GM19240 (cell line): ENCODE measurements around the gene RALBP1.
A peak's percentile ranks its signal among the peaks of the same experiment; 100 is the strongest.
"Not testable (repeated sequence)": the region's sequence is repeated elsewhere in the genome, so short reads cannot be mapped to it uniquely, and the experiment has no call there.

Experiments
- DNase-seq: peaks from one replicate; pipeline ENCODE4 v3.0.0; 2011; ENCODE audit warnings: low spot score; ENCODE audit not compliant: insufficient read length

RALBP1 gene

GRCh38 chr18:9454061-9454703 lies 21.1 kb upstream of the RALBP1 start:
- DNase-seq: no peak

GRCh38 chr18:9455718-9456511 lies 19.4 kb upstream of the RALBP1 start:
- DNase-seq: no peak

- no peak for DNase-seq
These were observed 9.2 kb upstream of the RALBP1 start for GRCh38 chr18:9466127-9466526.

GRCh38 chr18:9466846-9467245 lies 8.5 kb upstream of the RALBP1 start:
- no peak for DNase-seq

GRCh38 chr18:9468998-9469397 lies 6.3 kb upstream of the RALBP1 start:
- no peak for DNase-seq

GRCh38 chr18:9469685-9470084 lies 5.6 kb upstream of the RALBP1 start:
- no peak for DNase-seq

GRCh38 chr18:9474108-9474982 lies 968 bp upstream of the RALBP1 start:
- DNase-seq: no peak

- peak; percentile 29 for DNase-seq
These were observed 604 bp downstream of the RALBP1 start for GRCh38 chr18:9475643-9476591.

- not testable (repeated sequence) for DNase-seq
These were observed 1.6 kb downstream of the RALBP1 start for GRCh38 chr18:9476949-9477348.

GRCh38 chr18:9477509-9477908 lies 2.2 kb downstream of the RALBP1 start:
- DNase-seq: no peak

GRCh38 chr18:9478545-9478944 lies 3.2 kb downstream of the RALBP1 start:
- no peak for DNase-seq

- DNase-seq: no peak
These were observed 7.5 kb downstream of the RALBP1 start for GRCh38 chr18:9482790-9483189.

GRCh38 chr18:9483526-9483925 lies 8.2 kb downstream of the RALBP1 start:
- no peak for DNase-seq

- DNase-seq: not testable (repeated sequence)
These were observed 9.5 kb downstream of the RALBP1 start for GRCh38 chr18:9484856-9485255.

- no peak for DNase-seq
These were observed 13.2 kb downstream of the RALBP1 start for GRCh38 chr18:9488538-9488937.

GRCh38 chr18:9494778-9495331 lies 19.5 kb downstream of the RALBP1 start:
- DNase-seq: no peak

- DNase-seq: no peak
These were observed 20.2 kb downstream of the RALBP1 start for GRCh38 chr18:9495465-9495864.

- DNase-seq: no peak
These were observed 20.8 kb downstream of the RALBP1 start for GRCh38 chr18:9495916-9496705.

GRCh38 chr18:9506046-9506792 lies 30.9 kb downstream of the RALBP1 start:
- DNase-seq: no peak
